Colonic mucosa (tissue), 4 donors: ENCODE data around the gene MACROD2. TPM values are rescaled to one million over a fixed set of nuclear protein-coding genes. Genes with fewer than 3 reads are reported as not detected.

Experiments
- DNase-seq: peaks from one replicate; pipeline ENCODE4 v3.0.0-alpha.2; 2020
- H3K27ac ChIP-seq: fragments of 200-600 bp; one replicate; pipeline ENCODE4 v1.8.0; 2021
- H3K27me3 ChIP-seq: fragments of 200-600 bp; one replicate; pipeline ENCODE4 v1.8.0; 2021
- H3K36me3 ChIP-seq: fragments of 200-600 bp; one replicate; pipeline ENCODE4 v1.8.0; 2021
- H3K4me1 ChIP-seq: fragments of 200-600 bp; one replicate; pipeline ENCODE4 v1.8.0; 2021; ENCODE audit warnings: mild to moderate bottlenecking
- H3K4me3 ChIP-seq: fragments of 200-600 bp; one replicate; pipeline ENCODE4 v1.8.0; 2021
- H3K9ac ChIP-seq, 2 donors: one replicate each; pipeline ENCODE4 v1.7.0; 2013; ENCODE audit warnings: control low read depth in 2 of 2, low read depth in 2 of 2, low read length in 2 of 2
- H3K9me3 ChIP-seq: fragments of 200-600 bp; one replicate; pipeline ENCODE4 v1.8.0; 2021
- CTCF ChIP-seq: fragments of 200-600 bp; IDR thresholded peaks from one replicate; pipeline ENCODE4 v1.8.0; 2022; ENCODE audit warnings: antibody characterized with exemption, mild to moderate bottlenecking
- intact Hi-C: fragments of 100-400 bp; cut with DNase I; formaldehyde crosslinking; loops from one replicate; pipeline ENCODE4 v1.14.1; 2022
- total RNA-seq, 2 donors: library from RNA; stranded (reverse); fragmentation: NEBNext Ultra II Directional in 1 of 2; extraction: Animal tissue kit (Norgen Biotek cat#: 25700) in 1 of 2; gene quantifications; one replicate each; pipeline ENCODE4 v1.2.1, GENCODE V29; 2021
- donor health status: healthy.
- donor health status: DM: no; HTN: no; CAD: no.
- donor health status: DM: no; HTN: no; CAD: no.

The MACROD2 gene
- total RNA-seq, 2 donors from 2014 or later, result 3.2 to 3.3 TPM

GRCh38 chr20:14953736-14954135 is 958.4 kb downstream of the MACROD2 start:
- Histone ChIP-seq H3K4me3 (no peak overlapping the region), H3K9ac (no peak overlapping the region), H3K27me3 (no peaks in the 10 kb centered on the region), H3K36me3 (no peaks in the 10 kb centered on the region), H3K27ac (no peak overlapping the region), H3K4me1 (no peaks in the 10 kb centered on the region), H3K9me3 (no peaks in the 10 kb centered on the region)
- intact Hi-C loops, result no loop called here
- no peak for TF ChIP-seq CTCF
- DNase-seq, result no peak

- Histone ChIP-seq H3K9ac (no peak overlapping the region), H3K27ac (no peak overlapping the region), H3K9me3 (no peaks in the 10 kb centered on the region), H3K4me3 (no peak overlapping the region), H3K27me3 (no peaks in the 10 kb centered on the region), H3K4me1 (no peaks in the 10 kb centered on the region), H3K36me3 (no peaks in the 10 kb centered on the region)
- no peak for TF ChIP-seq CTCF
- intact Hi-C loops, result no loop called here
- DNase-seq, result no peak
These were observed 960.1 kb downstream of the MACROD2 start for GRCh38 chr20:14955399-14955798.

- Histone ChIP-seq H3K9me3 (no peaks in the 10 kb centered on the region), H3K4me3 (no peak overlapping the region), H3K27me3 (no peaks in the 10 kb centered on the region), H3K4me1 (no peaks in the 10 kb centered on the region), H3K36me3 (no peaks in the 10 kb centered on the region), H3K9ac (no peak overlapping the region), H3K27ac (no peak overlapping the region)
- TF ChIP-seq CTCF, result no peak
- intact Hi-C loops, result no loop called here
- no peak for DNase-seq
These were observed 960.7 kb downstream of the MACROD2 start for GRCh38 chr20:14956026-14956425.

DNA sequence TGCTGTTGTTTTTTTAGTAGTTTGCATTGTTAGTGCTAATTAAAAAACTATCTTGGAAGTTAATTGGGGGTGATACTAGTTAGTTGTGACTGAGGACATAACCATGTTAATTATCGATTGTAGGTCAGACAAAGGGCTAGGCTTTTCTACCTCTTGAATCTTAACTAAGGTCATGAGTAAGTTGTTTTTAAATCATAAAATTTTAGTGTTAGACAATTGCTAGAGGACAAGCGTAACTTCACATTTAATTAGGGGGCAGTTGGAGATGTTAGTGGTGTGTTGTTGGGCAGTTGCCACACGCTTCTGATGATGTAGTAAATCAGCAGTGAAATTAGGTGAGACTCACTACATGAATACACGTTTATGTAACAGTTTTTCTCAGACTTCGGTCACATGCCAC is 961.2 kb downstream of the MACROD2 start:
- Histone ChIP-seq H3K36me3 (no peaks in the 10 kb centered on the region), H3K4me3 (no peak overlapping the region), H3K27me3 (no peaks in the 10 kb centered on the region), H3K27ac (no peak overlapping the region), H3K9me3 (no peaks in the 10 kb centered on the region), H3K4me1 (no peaks in the 10 kb centered on the region), H3K9ac (no peak overlapping the region)
- intact Hi-C loops, result no loop called here
- TF ChIP-seq CTCF, result no peak
- DNase-seq, result no peak

GRCh38 chr20:14957402-14957801 is 962.1 kb downstream of the MACROD2 start:
- no peaks in the 10 kb centered on the region for H3K9me3 ChIP-seq
- H3K4me1 ChIP-seq, result no peaks in the 10 kb centered on the region
- H3K36me3 ChIP-seq, result no peaks in the 10 kb centered on the region
- DNase-seq, result no peak
- no peak overlapping the region for H3K4me3 ChIP-seq
- no peak overlapping the region for H3K27ac ChIP-seq
- H3K27me3 ChIP-seq, result no peaks in the 10 kb centered on the region
- intact Hi-C loops, result no loop called here
- H3K9ac ChIP-seq, result no peak overlapping the region
- TF ChIP-seq CTCF, result no peak

- no peak for DNase-seq
- intact Hi-C loops, result no loop called here
- Histone ChIP-seq H3K4me3 (no peak overlapping the region), H3K4me1 (no peaks in the 10 kb centered on the region), H3K27me3 (no peaks in the 10 kb centered on the region), H3K36me3 (no peaks in the 10 kb centered on the region), H3K9ac (no peak overlapping the region), H3K27ac (no peak overlapping the region), H3K9me3 (no peaks in the 10 kb centered on the region)
- no peak for TF ChIP-seq CTCF
These were observed 963.3 kb downstream of the MACROD2 start for GRCh38 chr20:14958626-14959025.
